NAMALWA (cell line): ENCODE measurements around the gene RPS21.

Experiments
- DNase-seq: peaks from one replicate; pipeline ENCODE4 v3.0.0-alpha.2; 2015; ENCODE audit warnings: low spot score

Gene RPS21

DNA sequence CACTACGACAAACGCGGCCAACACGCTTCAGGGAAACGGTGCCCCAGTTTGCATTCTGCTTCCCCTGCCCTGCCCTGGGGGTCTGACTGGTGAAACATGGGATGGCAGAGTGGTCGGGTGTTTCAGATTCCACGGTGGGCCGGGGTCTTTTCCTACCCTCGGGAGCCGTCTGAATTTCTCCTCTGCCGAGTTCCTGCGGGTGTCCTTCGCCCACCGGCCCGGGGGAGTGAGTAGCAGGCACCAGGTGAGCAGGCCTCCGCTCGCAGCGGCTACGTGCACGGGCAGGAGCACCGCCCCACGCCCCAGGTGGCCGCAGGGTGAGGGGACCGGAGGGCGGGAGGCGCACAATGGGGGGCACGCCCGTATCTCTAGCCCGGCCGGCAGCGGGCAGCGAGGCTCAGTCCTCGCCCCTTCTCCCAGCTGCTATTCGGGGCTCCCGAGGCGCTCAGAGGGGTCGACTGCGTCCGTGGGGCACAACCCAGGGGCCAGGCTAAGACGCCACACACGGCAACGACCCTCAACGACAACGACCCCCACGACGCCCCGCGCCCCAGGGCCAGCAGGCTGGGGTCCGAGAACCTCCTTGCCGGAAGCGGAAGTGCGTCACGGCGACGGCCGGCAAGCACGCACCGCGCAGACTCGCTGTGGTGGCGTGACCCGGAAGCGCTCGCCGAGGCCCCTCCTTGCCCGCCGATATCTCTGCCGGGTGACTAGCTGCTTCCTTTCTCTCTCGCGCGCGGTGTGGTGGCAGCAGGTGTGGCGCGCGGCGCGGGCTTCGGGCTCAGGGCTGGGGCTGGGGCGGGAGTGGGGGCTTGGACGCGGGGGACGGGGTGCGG lies at the start of gene RPS21:
RPS21 (plus strand) TSS at position 721 of the 836 bp plus-strand sequence. CDS start 236 bp downstream, outside the sequence.
- peak; percentile 94 for DNase-seq

DNA sequence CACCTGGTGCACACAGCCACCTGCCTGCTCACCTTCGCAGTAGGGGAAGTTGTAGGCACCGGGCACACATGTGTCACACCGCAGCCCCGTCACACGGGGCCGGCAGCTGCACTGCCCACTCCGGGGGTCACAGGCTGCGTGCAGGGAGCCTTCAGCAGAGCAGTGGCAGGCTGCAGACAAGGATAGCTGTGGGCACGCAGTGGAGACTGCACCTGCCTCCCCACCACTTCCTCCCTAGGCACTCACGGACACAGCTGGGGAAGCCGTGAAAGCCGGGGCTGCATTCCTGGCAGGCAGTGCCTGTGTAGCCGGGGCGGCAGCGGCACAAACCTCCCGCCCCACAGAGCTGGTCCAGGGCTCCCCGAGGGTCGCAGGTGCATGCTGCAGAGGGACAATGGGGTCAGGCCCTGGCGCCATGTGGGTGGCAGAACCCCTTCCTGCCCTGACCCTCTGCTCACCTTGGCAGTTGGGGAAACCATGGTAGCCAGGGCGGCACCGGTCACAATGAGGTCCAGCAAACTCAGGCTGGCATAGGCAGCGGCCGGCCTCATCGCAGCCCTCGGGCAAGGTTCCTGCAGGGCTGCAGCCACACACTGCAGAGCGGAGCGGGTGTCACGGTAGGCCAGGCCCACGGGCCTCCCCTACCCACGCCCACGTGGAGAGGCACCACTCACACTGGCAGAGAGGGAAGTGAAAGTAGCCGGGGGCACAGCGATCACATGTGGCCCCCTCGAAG lies 49.2 kb upstream of the RPS21 start:
- peak; percentile 80 for DNase-seq

DNA sequence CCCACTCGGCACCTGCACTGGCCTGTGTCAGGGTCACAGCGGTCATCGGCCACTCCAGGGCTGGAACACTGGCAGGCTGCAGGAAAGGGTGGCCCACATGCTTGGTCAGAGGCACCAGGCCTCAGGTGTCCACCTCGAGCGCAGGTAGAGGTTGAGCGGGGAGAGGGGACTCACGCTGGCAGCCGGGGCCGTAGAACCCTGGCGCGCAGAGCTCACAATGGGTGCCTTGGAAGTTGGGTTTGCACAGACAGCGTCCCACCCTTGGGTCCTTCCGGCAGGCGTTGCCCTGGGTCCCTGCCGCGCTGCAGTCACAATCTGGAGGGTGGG lies 48.6 kb upstream of the RPS21 start:
- no peak for DNase-seq

DNA sequence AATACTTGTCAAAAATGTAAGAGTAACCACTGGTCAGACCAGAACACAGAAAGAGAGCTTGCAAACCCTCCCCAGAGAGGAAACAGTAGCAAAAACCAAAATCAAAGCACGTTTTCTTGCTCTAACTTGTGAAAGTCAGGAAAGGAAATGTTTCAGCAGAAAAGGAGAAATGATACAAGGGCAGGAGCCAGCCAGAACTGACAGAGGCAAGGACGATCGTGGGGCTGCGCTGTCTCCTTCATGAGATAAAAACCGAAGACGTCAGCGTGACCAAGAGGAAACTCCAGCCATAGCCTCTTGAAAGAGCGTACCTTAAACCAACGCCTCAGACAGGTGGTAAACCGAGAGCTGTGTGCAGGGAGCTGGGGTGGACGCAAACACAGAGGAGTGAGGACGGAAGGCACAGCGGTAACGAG lies 47.2 kb upstream of the RPS21 start:
- DNase-seq: peak; percentile 79

DNA sequence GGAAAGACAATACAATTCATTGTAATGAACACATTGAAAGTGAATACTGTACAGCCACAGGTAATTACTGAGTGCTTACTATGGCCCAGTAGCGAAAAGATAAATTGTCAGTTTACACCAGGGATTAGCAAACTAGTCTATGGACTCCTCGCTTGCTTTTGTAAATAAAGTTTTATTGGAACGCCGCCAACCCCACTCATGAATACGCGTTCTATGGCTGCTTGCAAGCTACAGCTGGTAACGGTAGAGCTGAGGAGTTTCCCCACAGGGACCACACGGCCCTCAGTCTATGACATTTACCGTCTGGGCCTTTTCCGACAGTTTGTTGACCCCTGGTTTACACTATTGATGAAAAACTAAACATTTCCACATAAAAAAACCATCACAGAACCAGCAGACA lies 44.0 kb upstream of the RPS21 start:
- no peak for DNase-seq

DNA sequence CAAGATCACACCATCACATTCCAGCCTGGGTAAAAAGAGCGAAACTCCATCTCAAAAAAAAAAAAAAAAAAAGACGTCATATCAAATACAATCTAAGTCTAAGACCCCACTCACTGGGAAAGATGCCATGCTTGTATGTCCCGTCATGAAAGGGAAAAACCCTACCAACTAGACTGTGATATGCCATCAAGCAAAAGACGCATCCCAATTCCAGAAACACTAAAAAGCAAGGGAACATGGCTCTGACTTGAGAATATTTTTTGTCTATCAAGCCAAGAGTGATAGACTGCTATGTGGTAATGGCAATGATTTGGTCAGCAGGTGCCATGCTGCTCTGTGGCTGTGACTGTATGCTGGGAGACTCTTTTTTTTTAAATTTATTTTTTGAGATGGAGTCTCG lies 42.8 kb upstream of the RPS21 start:
- DNase-seq: no peak

DNA sequence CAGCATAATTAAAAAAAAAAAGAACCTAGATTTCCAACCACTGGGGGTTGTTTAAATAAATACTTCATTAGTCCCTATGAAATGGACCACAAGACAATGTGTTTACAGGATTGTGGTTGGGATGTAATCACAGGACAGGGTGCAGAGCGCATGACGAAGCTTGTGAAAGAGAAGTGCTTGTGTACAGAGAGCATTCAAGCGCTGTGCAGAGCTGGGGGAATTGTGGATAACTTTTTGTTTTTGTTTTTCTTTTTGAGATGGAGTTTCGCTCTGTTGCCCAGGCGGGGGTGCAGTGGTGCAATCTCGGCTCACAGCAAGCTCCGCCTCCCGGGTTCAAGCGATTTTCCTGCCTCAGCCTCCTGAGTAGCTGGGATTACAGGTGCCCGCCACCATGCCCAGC lies 42.1 kb upstream of the RPS21 start:
- no peak for DNase-seq

DNA sequence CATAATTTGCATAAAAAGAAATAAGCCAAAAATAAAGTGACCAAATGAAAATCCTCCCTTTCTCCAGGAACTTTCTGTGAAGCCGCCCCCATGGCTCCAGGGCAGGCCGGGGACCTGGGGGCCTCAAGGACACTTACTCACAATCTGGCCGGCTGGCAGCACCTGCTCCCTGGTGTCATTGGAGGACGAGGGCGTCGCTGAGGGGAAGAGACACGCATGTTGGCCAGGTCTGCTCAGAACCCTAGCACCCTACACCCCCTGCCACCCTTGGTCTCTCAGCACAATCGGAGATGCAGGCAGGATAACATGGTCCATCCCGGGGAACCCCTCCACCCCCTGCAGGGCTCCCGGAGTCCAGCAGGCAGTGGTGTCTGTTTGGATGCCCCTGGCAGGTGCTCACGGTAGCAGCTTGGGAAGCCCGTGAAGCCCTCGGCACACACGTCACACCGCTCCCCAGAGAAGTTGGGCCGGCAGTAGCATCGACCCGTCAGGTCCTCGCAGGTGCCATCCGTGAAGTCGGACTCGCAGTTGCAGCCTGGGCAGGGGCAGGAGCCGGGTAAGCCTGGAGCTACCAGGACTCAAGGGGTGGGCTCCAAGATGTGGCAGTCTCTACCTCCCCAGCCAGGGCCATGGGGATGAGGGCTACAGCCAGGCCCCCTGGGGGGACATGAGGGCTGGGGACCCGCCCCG lies 41.1 kb upstream of the RPS21 start:
- no peak for DNase-seq

DNA sequence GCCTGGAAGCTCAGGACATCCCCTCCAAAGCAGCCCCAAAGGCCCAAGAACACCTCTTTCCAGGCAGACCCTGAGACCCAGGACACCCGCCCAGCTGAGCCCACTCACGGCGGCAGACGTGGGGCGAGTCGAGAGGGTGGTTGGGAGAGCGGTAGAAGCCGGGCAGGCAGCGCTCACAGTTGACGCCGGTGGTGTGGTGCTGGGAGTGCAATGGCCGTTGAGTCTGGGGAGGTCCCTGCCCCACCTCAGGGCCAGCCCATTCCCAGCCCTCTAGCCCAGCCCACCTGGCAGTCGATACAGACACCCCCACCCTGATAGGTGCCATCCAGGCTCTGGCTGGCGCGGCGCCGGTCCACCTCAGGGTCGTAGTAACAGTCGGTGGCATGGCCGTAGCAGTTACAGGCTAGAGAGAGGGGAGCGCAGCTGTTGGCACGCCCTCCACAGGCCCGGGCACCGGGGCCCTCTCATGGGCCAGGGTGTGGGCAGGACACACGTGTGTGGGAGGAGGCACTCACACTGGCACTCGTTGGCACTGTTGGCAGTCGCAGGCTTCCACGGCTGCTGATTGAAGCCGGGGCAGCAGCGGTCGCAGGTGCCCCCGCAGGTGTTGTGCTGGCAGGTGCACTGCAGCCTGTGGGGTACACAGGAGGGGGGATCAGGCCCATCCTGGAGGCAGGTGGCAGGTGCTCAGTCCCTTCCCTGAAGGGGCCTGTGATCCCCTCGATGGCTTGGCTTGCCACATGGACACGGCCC lies 40.3 kb upstream of the RPS21 start:
- DNase-seq: no peak

DNA sequence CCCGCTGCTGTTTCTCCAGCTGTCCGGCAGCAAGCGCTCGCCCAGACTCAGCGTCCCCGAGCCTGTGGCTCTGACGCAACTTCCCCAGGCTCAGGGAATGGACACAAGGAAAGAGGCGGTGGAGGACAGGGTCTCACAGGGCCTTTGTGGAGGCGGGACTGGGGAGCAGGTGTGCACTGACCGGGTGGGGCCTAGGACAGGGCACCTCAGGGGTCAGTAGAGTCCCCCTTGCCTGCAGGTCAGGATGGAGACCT lies 39.8 kb upstream of the RPS21 start:
- no peak for DNase-seq

DNA sequence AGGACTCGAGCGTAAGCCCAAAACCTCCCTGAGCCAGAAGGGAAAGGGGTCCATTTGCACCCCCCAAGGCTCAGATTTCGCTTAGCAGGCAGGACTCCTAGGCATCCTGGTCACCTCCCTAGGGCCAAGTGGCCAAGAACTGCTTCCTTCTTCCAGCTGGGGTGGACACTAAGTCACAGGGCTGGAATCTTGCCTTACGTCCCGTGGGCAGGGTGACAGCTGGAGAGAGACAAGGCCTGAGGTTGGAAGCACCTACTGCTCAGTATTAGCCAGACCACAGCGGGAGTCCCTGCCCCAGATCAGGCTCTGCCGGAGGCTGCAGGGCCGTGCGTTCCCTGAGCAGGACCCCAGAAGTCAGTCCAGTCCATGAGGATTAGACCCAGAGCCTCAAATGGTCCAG lies 39.5 kb upstream of the RPS21 start:
- DNase-seq: no peak

DNA sequence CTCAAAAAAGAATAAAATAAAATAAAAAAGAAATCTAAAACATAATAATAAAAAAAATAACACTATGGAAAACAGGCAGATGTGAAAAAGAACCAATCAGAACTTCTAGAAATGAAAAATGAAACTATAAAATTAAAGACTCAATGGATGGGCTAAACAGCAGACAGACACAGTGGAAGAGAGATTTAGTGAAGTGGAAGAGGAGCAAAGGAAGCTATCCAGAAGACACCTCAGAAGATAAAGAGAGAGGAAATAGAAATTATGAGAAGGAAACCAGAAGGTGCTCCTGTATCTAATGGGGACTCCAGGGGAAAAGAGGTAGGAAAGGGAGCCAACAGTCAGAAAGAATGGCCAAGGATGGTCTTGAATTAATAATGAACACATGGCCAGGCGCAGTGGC lies 38.3 kb upstream of the RPS21 start:
- DNase-seq: no peak

DNA sequence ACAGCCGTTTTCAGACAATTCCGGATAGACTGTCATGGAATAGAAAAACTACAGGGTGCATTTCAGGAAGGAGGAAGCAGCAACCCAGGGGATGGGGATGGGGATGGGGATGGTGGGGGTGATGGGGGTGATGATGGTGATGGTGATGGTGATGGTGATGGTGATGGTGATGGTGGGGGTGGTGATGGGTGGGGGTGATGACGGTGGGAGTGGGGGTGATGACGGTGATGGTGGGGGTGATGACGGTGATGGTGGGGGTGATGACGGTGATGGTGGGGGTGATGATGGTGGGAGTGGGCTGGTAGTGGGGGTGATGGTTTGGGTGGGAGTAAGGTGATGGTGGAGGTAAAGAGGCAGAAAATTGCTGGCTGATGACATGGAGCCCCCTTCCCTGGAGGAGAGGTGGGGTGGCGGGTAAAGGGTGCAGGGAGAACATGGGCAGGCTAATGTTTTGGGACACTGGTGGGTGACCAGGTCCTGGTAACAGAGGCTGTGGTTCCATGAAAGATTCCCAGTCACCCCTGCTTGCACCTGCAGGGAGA lies 37.3 kb upstream of the RPS21 start:
- no peak for DNase-seq

DNA sequence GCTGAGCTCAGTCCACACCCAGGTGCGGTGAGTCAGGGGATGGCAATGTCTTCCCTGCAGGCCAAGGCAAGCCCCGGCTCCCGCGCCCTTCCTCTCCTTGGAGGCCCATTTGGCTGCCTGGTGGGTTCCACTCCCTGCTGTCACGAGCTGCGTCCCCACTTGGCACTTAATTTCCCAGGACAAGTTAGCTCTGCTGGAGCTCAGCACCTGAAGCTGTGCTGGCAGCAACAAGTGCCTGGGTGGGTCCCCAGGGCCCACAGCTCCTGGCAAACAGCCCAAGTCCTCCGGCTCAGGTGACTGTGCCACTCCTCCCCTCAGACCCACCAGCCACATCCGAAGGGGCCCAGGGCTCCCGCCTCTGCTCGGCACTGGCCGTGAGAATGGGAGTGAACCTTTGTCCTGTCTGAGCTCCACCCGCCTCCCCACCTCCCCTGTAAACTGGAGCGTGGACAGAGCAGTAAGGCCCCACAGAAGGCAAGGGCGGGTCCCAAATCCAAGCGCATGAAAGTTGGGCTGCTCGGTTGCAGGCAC lies 36.7 kb upstream of the RPS21 start:
- DNase-seq: no peak

DNA sequence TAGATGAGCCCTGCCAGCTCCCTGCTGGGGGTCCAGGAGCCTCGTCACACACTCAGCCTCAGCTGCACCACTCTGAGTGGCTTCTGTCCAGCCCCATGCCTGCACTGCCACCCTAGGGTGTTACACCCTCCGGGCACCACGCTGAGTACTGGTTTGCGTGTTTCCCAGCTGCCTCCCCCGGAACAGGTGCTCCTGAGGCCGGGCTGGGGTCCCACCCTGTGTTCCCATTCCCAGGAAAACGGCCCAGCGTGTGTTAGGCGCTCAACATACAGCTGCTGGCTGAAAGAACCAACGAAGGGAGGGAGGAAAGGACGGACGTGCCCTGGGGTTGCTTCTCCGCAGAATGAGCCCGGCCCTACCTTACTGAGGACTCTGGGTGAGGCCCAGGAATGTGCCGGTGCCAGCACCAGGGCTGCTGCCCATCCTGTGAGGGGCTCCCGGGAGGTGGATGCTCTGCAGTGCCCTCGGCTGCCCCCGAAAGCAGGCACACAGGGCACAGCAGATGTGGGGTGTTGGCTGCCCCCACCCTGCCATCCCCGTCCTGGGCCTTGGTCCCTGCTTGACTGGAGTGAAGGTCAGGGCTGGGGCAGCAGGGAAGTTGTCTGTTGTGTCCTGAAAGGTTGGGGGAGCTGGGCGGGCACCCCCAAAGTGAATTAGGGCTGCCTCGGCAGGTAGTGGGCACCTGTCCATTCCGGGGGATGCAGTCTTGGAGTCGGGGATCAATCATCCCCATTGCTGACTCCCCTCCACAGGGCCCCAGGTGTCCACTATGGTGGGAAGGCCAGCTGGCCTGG lies 36.1 kb upstream of the RPS21 start:
- DNase-seq: no peak

DNA sequence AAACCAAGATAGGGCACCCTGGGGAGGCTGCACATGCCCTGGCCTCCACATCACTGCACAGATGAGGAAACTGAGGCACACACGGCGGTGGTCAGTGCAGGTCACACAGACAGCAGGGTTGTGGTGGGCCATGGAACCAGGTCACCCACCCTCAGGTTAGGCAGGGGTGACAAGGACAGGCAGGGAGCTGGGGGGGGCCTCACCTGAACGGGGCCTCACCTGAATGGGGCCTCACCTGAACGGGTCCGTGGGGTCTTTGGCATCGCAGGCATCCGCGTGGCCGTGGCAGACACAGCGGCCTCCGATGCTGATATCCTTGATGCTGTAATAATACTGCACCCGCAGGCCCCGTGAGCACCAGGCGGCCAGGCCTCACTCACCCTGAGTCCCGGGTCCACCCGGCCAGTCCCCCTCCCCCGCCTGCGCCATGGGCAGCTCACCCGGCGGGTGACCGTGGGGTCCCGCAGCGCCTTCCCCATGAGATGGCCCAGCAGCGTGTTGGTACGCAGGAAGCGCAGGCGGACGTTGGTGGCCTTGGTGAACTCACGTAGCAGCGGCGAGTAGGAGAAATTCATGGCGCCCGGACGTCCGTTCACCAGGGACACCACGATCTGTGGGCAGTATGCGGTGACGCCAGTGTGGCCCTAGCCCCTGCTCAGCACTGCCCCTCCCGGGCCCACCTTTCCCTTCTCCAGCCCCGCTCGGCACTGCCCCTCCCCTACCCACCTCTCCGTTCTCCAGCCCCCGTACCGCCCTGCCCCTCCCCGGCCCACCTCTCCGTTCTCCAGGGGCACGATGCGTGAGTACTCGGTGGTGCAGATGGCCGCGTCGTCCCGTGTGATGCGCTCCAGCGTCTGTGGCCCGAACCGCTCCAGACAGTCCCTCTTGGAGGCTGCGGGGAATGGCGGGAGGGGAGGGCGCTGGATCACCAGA lies 35.2 kb upstream of the RPS21 start:
- no peak for DNase-seq

DNA sequence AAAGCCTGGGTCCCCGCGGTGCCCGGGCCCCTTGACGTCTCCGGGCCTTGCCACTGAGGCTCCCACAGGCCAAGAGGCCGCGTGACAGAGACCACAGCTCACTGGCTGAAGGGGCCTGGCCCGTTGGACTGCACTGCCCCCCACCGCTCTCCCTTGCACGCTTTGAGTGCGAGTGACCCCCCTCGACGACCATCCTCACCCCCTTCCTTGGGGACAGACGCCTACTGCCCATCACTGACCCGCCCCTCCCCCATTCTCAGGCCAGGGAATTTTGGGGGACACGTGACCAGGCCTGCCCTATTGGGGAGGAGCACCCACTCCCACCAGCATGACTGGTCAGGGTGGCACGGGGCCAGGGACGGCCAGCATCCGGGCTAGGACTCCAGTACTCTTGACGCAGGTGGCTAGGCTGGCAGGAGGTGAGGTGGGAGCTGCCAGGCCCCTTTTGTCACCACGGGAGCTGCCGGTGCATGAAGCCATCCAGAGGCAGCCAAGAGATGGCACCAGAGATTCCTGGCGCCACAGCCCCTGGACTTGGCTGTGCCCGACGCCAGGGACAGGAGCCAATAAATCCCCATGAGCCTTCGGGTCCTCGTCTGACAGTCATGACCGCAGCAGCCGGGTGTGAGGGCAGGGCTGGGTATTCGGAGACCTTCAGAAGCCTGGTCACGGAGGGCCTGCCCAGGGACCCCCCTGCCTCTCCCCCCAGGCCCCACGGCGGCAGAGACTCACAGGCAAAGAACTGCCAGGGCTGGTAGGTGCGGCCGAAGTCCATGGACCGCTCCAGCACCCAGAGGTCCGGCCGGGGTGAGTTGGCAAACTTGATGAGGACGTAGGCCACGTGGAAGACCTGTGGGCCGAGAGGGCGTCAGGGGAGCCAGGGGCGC lies 34.3 kb upstream of the RPS21 start:
- DNase-seq: no peak

DNA sequence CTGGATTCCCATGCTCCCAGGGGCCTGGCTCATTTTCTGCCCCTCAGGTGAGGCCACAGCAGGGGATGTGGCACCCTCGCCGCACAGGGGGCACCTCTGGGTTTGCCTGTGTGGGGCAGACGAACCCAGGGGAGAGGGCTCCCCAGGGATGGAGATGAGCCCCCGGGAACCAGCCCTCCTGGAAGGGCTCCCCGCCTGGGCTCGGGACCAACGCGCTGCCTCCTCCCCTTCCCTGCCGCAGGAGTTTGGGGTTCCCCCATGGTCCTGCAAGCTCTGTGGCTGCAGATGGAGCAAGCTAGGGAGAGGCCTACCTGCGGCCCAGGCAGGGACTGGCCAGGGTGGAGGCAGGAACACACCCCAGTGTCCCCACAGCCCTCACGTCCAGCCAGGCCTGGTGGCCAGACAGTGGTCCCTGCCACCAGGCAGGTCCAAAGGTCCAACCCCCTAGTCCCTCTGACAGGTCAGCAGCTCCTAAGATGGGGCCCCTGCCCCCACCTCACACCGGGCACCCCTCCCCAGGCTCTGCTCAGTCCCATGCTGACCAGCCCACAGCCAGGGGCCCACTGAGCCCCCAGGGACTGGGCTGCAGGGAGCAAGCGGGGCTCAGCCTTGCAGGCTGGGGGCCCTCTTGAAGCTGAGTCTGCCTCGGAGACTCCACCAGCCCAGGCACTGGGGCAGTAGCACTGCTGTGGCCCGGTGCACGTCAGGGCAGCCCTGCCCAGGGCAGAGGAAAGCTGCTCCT lies 33.4 kb upstream of the RPS21 start:
- no peak for DNase-seq
